ENCODE results near the gene HNRNPL.
"Not testable (repeated sequence)": the region's sequence is repeated elsewhere in the genome, so short reads cannot be mapped to it uniquely, and the experiment has no call there.

Gene HNRNPL

GRCh38 chr19:38849860-38850435 lies at the start of gene HNRNPL:
TSS of gene HNRNPL (minus strand) at chr19:38849986. CDS start at chr19:38849966, 20 bp downstream.
- ATAC-seq = peak; percentile 61 to 66

DNA sequence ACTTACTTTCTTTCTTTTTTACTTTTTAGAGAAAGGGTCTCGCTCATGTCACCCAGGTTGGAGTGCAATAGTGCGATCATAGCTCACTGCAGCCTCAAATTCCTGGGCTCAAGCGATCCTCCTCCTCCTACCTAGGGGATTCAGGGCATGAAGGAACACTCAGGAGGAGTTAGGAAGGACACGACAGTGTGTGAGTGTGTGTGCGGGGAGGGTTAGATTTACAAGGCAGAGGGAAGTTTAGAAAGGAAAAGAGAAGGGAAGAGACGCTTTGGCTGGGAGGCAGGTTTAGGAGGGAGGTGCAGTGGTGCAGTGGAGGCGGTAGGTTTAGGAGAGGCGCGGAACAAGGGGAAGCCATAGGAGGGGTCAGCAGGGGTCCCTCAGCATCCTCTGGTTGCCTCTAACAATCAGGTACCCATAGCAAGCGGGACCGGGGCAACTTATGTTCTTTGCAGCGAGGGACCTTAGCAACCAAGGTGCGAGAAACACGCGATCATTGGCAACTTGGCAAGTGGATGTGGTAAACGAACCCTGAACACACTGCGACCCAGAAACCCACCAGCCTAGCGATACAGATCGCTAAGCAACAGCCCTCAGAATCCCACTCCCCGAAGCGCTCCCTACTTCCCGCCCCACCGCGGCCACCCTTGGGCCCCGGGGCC lies 49.1 kb upstream of the HNRNPL start:
- no peak for ATAC-seq

DNA sequence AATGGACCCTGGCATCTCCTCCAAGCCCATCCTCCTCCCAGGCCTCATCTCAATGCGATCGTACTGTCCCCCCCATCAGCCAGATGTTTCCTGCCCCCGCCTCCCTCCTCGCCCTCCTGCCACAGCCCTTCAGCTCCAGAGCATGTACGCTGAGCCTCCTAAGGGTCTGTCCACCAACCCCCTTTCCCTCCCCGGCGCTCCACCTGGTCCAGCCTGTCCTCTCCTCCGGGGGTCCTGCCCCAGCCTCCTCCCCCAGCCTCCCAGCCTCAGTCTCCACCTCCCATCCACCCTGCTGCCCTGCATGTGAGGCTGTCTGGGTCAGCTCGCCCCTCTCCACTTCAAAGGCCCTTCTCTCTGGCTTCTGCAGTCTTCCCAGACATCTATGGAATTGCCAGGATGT lies 45.2 kb upstream of the HNRNPL start:
- ATAC-seq = no peak

GRCh38 chr19:38893341-38893771 lies 43.6 kb upstream of the HNRNPL start:
- no peak for ATAC-seq

DNA sequence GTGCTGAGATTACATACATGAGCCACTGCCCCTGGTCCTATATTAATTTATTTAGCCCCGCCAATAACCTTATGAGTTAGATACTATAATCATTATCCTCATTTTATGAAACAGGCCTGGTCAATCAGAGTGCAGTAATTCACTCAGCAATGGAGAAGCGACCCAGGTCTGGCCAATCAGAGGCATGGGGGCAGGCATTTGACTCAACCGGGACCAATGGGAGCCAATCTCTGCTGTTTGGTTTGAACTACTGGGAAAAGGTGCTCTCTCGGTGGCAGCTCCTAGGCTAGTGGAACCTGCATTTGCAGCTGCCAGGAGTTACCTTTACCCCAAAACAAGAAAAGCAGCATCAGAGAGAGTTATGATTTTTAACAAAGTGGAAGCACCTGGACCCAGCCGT lies 43.1 kb upstream of the HNRNPL start:
- ATAC-seq = no peak

DNA sequence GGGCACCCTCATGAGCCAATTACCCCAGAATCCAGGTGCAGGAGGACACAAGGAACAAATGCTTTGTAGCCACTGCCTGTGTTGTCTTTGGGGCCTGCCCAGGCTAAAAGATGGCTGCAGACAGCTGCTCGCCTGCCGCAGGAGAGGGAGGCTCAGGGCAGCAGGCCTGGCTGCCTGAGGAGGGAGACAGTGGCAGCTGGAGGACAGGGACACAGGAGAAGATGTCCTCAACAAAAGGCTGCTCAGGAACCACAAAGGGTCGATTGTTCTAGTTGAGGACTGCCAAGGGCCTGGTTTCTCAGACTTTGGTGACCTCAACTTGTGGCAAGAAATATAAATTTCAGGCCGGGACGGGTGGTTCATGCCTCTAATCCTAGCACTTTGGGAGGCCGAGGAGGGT lies 42.0 kb upstream of the HNRNPL start:
- no peak for ATAC-seq

- ATAC-seq = no peak
Measured at GRCh38 chr19:38890686-38891085, 40.9 kb upstream of the HNRNPL start.

DNA sequence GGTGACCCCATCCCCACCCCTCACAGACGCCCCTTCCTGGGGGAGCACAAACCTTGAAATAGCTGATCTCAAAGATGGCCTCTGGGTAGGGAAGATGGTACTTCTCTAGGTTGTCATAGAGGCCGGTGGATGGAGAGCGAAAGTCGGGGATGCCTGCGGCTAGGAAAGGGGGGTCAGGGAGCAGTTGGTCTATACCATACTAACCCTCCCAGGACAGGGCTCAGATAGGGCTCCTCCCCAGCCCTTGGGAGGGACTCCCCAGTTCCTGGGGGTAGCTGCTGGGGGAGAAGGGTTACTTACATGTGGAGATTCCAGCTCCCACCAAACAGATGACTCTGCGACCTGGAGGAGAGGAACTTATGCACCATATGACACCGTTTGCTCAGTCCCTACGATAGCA lies 40.0 kb upstream of the HNRNPL start:
- no peak for ATAC-seq

GRCh38 chr19:38888876-38889275 lies 39.1 kb upstream of the HNRNPL start:
- no peak for ATAC-seq

DNA sequence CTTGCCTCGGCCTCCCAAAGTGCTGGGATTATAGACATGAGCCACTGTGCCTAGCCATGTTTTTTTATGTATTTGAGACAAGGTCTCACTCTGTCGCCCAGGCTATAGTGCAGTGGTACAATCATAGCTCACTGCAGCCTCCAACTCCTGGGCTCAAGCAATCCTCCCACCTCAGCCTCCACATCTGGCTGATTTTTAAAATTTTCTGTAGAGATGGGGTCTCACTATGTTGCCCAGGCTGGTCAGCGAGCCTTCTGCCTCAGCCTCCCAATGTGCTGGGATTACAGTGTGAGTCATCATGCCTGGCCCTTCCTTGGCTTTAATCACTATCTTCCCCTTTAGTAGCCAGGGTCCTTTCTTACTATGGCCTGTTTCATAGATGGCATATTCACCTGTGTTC lies 34.9 kb upstream of the HNRNPL start:
- ATAC-seq = not testable (repeated sequence)

GRCh38 chr19:38883286-38883685 lies 33.5 kb upstream of the HNRNPL start:
- ATAC-seq = no peak

- ATAC-seq = no peak
Measured at GRCh38 chr19:38880882-38881609, 31.3 kb upstream of the HNRNPL start.

- no peak for ATAC-seq
Measured at GRCh38 chr19:38880076-38880881, 30.5 kb upstream of the HNRNPL start.

- ATAC-seq = no peak
Measured at GRCh38 chr19:38879400-38879751, 29.6 kb upstream of the HNRNPL start.

GRCh38 chr19:38878575-38879399 lies 29.0 kb upstream of the HNRNPL start:
- peak in 1 of 2 donors; percentile 11 for ATAC-seq

DNA sequence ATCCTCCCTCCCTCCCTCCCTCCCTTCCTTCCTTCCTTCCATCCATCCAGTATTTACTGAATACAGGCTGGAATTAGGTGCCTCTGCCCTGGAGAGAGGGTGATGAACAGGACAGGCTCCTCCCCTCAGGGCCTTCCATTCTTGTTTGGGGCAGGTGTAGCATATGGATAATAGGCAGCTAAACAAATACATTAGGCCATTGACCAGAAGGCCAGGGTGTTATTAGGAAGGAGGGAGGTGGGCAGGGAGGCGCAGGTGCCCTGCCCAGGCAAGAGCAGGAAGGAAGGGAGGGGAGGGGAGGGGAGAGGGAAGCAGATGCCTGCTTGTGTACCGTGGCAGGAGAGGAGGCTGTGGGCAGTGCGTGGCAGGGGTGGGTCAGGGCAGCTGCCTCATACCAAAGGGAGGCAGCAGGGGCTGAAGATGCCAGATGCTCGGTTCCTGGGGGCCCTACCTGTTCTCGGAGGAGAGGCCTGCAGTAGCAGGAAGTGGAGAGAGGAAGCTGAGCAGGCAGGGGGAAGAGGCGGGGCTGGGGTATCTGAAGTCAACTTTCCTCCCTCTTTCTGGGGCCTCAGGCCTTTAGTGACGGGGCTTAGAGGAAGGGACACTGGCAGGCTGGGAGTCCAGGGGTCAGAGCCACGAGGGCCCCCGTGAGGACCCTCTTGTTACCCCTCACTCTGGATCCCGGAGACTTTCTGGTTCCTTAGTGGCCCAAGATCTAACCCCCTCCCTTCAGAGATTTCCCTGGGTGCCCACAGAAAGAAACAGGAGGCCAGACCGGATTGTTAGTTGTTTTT lies 28.2 kb upstream of the HNRNPL start, which contains the start of gene RINL:
TSS of gene RINL (minus strand) at position 495 of the 794 bp plus-strand sequence. CDS start 1,533 bp downstream, outside the sequence.
- peak; percentile 96 for ATAC-seq

- no peak for ATAC-seq
Measured at GRCh38 chr19:38875656-38876395, 26.0 kb upstream of the HNRNPL start.

- not testable (repeated sequence) for ATAC-seq
Measured at GRCh38 chr19:38873400-38873799, 23.6 kb upstream of the HNRNPL start.

DNA sequence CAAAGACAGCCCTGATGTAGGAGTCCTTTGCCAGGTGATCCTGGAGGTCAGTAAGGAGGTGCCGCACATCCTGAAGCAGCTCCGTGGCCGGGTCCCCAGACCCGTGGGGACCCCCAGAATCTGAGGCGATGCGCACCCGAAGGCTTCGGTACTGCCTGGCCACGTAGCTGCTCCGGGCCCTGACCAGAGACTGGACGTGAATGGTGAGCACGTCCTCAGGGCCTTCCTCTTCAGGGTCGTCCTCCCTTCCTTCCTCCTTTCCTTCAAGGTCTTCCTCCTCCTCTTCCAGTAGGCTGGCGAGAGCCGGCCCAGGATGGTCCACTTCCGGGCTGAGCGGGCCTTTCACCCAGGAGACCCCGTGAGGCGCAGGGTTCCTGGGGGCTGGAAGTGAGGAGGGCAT lies 20.8 kb upstream of the HNRNPL start:
- no peak for ATAC-seq

GRCh38 chr19:38869836-38870607 lies 20.2 kb upstream of the HNRNPL start:
- peak; percentile 94 to 95 for ATAC-seq
